Measurements from ENCODE around the gene EID3. TPM values are rescaled to one million over a fixed set of nuclear protein-coding genes. Genes with fewer than 3 reads are reported as not detected.

The EID3 gene
- polyA plus RNA-seq, 3 donors: 0.64 to 1.0 (median 0.65) TPM

DNA sequence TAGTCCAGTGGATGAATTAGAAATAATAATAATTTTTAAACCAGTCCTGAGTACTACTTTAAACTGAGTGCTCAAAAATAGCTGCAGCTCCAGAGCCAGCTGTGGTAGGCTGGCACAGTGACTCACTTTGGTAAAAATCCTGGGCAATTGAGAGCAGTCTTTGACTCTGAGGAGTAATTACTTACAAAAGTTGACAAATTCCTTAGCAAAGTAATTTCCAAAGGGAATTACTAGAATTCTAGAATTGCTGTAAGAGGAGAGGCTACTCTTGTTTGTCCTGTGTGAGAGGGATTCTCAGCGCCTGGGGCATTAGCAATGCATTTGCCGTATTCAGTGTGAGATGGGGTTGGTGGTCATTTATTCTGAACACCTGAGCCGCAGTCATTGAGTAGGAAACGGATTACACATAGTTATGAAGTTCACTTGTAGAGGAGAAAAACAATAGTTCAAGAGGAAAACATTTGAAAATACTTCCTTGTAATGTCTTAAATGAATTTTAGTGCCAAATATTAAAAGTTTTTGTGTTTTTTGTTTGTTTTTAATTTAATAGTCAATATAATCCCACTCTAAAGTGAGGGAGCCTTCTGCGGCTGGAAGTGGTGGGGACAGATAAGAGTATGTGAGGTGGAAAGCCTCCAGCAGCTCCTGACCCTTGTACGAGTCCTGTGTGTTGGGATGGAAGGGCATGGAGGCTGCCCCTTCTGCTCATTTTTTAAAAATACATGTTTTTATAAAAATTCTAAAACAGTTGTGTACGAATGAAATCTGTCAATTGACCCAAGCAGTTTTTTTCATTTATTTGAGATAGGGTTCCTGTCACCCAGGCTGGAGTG, 41.9 kb downstream of the EID3 start:
- H3K36me3 ChIP-seq (replicated peaks in 1 of 2; ENCODE audit: control insufficient read depth in 1 of 2, insufficient read depth in 2 of 2, low read length in 2 of 2): peaks cover 87 to 99% of the 10 kb centered on the region in 2 donors
- H3K4me2 ChIP-seq (replicated peaks; ENCODE audit: extremely low read depth, low read length, poor library complexity, severe bottlenecking): no peak overlapping the region

DNA sequence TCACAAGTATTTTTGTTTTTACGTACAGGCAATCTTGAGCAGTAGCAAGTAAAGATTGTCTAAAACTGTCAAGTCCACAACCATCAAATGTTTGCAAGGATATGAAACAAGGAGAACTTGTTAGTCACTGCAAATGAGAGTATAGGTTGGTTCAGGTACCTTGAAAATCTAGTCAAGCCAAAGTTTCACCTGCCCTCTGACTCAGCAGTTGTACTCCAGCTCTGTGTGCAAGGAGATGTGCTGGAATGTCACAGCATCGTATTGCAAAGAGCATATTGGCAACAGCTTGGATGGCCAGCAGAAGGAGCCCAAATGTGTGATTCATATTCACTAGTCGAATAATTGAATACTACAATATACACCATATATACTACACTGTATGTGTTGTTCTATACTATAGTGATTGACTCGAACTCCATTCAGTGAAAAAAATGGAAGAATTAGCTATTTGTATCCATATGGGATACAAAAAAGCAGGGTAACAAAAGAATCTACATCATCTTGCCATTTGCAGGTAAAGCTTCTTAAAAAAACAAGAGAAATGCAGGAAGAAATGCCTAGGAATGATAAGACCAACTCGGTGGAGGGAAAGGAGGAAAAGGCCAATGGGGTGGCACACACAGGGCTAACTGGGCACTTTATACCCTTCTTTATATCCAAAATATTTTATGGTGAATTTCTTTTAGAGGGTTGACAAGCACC, 44.0 kb downstream of the EID3 start:
- Mint-ChIP-seq H3K4me1 (no peaks in the 10 kb centered on the region), H3K4me3 (no peak overlapping the region), H3K9me3 (peaks cover 0 to 2% (median 0%) of the 10 kb centered on the region in 7 donors), H3K27me3 (ENCODE audit: low read depth in 3 of 3) (peaks cover 0 to 1% (median 0%) of the 10 kb centered on the region in 3 donors), H3K36me3 (peaks cover 75 to 83% of the 10 kb centered on the region in 2 donors), H3K27ac (peak overlapping the region in 1 of 7 donors; percentile 51)
- Histone ChIP-seq H3K27me3 (ENCODE audit: control insufficient read depth in 2 of 2, insufficient read depth in 2 of 2, low read length in 2 of 2) (no peaks in the 10 kb centered on the region), H3K79me2 (ENCODE audit: insufficient read depth, low read length) (peaks cover 6% of the 10 kb centered on the region), H3K27ac (ENCODE audit: low read depth in 1 of 2, low read length in 2 of 2) (no peak overlapping the region), H3K9me3 (replicated peaks in 1 of 2; ENCODE audit: control insufficient read depth in 1 of 2, insufficient read depth in 1 of 2, low read length in 2 of 2) (no peaks in the 10 kb centered on the region), H3K4me1 (ENCODE audit: control insufficient read depth in 1 of 2, insufficient read depth in 2 of 2, low read length in 2 of 2) (no peaks in the 10 kb centered on the region), H3K4me3 (replicated peaks in 1 of 3; ENCODE audit: low read depth in 2 of 3, low read length in 3 of 3) (no peak overlapping the region), H4K20me1 (ENCODE audit: insufficient read depth, low read length) (peaks cover 8% of the 10 kb centered on the region), H3K36me3 (replicated peaks in 1 of 2; ENCODE audit: control insufficient read depth in 1 of 2, insufficient read depth in 2 of 2, low read length in 2 of 2) (peaks cover 80 to 99% of the 10 kb centered on the region in 2 donors), H3K9ac (ENCODE audit: insufficient read depth, low read length, poor library complexity, severe bottlenecking) (no peak overlapping the region), H2AFZ (ENCODE audit: insufficient read depth, low read depth, low read length, poor library complexity, severe bottlenecking) (no peak overlapping the region), H3K4me2 (replicated peaks; ENCODE audit: extremely low read depth, low read length, poor library complexity, severe bottlenecking) (no peak overlapping the region)
- intact Hi-C loops (cut with micrococcal nuclease): no loop called here
- DNase-seq: no peak
- WGBS (ENCODE audit: insufficient coverage): 100% methylated on average over 1 of the region's 5 CpGs
- TF ChIP-seq, protein P1, sequence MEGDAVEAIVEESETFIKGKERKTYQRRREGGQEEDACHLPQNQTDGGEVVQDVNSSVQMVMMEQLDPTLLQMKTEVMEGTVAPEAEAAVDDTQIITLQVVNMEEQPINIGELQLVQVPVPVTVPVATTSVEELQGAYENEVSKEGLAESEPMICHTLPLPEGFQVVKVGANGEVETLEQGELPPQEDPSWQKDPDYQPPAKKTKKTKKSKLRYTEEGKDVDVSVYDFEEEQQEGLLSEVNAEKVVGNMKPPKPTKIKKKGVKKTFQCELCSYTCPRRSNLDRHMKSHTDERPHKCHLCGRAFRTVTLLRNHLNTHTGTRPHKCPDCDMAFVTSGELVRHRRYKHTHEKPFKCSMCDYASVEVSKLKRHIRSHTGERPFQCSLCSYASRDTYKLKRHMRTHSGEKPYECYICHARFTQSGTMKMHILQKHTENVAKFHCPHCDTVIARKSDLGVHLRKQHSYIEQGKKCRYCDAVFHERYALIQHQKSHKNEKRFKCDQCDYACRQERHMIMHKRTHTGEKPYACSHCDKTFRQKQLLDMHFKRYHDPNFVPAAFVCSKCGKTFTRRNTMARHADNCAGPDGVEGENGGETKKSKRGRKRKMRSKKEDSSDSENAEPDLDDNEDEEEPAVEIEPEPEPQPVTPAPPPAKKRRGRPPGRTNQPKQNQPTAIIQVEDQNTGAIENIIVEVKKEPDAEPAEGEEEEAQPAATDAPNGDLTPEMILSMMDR (IDR thresholded peaks at IDR 0.05): no peak

More for the DNA sequence above, 41.9 kb downstream of the EID3 start:
- Histone ChIP-seq H3K79me2 (ENCODE audit: insufficient read depth, low read length) (peaks cover 6% of the 10 kb centered on the region), H3K9ac (ENCODE audit: insufficient read depth, low read length, poor library complexity, severe bottlenecking) (no peak overlapping the region), H3K9me3 (replicated peaks in 1 of 2; ENCODE audit: control insufficient read depth in 1 of 2, insufficient read depth in 1 of 2, low read length in 2 of 2) (no peaks in the 10 kb centered on the region), H3K4me3 (replicated peaks in 1 of 3; ENCODE audit: low read depth in 2 of 3, low read length in 3 of 3) (no peak overlapping the region), H4K20me1 (ENCODE audit: insufficient read depth, low read length) (peaks cover 15% of the 10 kb centered on the region), H2AFZ (ENCODE audit: insufficient read depth, low read depth, low read length, poor library complexity, severe bottlenecking) (no peak overlapping the region), H3K4me1 (ENCODE audit: control insufficient read depth in 1 of 2, insufficient read depth in 2 of 2, low read length in 2 of 2) (no peaks in the 10 kb centered on the region), H3K27me3 (ENCODE audit: control insufficient read depth in 2 of 2, insufficient read depth in 2 of 2, low read length in 2 of 2) (no peaks in the 10 kb centered on the region), H3K27ac (ENCODE audit: low read depth in 1 of 2, low read length in 2 of 2) (no peak overlapping the region)
- intact Hi-C loops (cut with micrococcal nuclease): no loop called here
- H3K4me3 Mint-ChIP-seq: no peak overlapping the region
- peaks cover 0 to 2% (median 0%) of the 10 kb centered on the region in 7 donors for H3K9me3 Mint-ChIP-seq
- no peaks in the 10 kb centered on the region for H3K4me1 Mint-ChIP-seq
- TF ChIP-seq, protein P1 (IDR thresholded peaks at IDR 0.05): no peak
- no peak overlapping the region for H3K27ac Mint-ChIP-seq
- no peaks in the 10 kb centered on the region for H3K27me3 Mint-ChIP-seq (ENCODE audit: low read depth in 3 of 3)
- 100% methylated on average over 3 of the region's 7 CpGs for WGBS (ENCODE audit: insufficient coverage)
- H3K36me3 Mint-ChIP-seq: peaks cover 79 to 88% of the 10 kb centered on the region in 2 donors
- DNase-seq: no peak
